GM12878 (cell line): ENCODE results near the gene CAMK2B. TPM values are rescaled to one million over a fixed set of nuclear protein-coding genes. Genes with fewer than 3 reads are reported as not detected.

Experiments used
- ATAC-seq: fragments of 200-7000 bp; cut with Tn5 transposase; 3 replicates; pipeline ENCODE4 v1.9.1; 2020; ENCODE audit warnings: mild to moderate bottlenecking, moderate library complexity
- BruUV-seq: library from RNA; stranded (reverse); fragments of 400-500 nt; replicated peaks from 2 replicates; lab custom pipeline; 2021; lab: Mats Ljungman, UMichigan
- CTCF ChIA-PET: fragments of 300-600 bp; sonication (Branson Sonifier 250); formaldehyde crosslinking; extraction: SDS; loops from one replicate; lab custom pipeline; 2021; ENCODE audit warnings: inconsistent platforms; lab: Yijun Ruan, JAX
- POLR2A ChIA-PET: fragments of 350-600 bp; formaldehyde crosslinking; extraction: SDS; loops from one replicate; lab custom pipeline; 2021; ENCODE audit warnings: inconsistent platforms; lab: Charles Lee
- RAD21 ChIA-PET: fragments of 300-600 bp; sonication (Branson Sonifier 250); formaldehyde crosslinking; loops from one replicate; lab custom pipeline; 2023; ENCODE audit warnings: antibody characterized with exemption; ENCODE audit not compliant: unreplicated experiment; lab: Charles Lee
- SMC1A ChIA-PET: fragments of 300-600 bp; sonication (Branson Sonifier 250); formaldehyde crosslinking; loops from one replicate; lab custom pipeline; 2023; ENCODE audit not compliant: unreplicated experiment, uncharacterized antibody; lab: Charles Lee
- DNase-seq: peaks from one replicate; pipeline ENCODE4 v3.0.0-alpha.2; 2011; ENCODE audit warnings: low read depth, low spot score
- FAIRE-seq: peaks from 3 replicates; lab custom pipeline; 2011; peaks lifted over from hg19 to GRCh38; lab: Jason Lieb, UNC
- H2AFZ ChIP-seq: 2 replicates; pipeline ENCODE4 v1.6.0; 2011; ENCODE audit warnings: low read depth, low read length, control low read depth; ENCODE audit not compliant: control insufficient read depth
- H3K27ac ChIP-seq: 2 replicates; pipeline ENCODE4 v1.5.1; 2011; ENCODE audit warnings: control low read depth; ENCODE audit not compliant: control insufficient read depth, insufficient read depth
- H3K27me3 ChIP-seq, 2 experiments: replicated peaks in 1 of 2; 2 replicates each; pipeline versions ENCODE4 v1.6.0 to v1.6.1; 2011; ENCODE audit warnings: low read length in 1 of 2; ENCODE audit not compliant: control insufficient read depth in 2 of 2, insufficient read depth in 2 of 2
- H3K36me3 ChIP-seq, 2 experiments: 2 replicates each; pipeline ENCODE4 v1.5.1; 2011; ENCODE audit warnings: low read length in 1 of 2; ENCODE audit not compliant: control insufficient read depth in 2 of 2, insufficient read depth in 2 of 2
- H3K4me1 ChIP-seq: 2 replicates; pipeline ENCODE4 v1.6.1; 2011; ENCODE audit warnings: mild to moderate bottlenecking, low read length, moderate library complexity, mixed read lengths; ENCODE audit not compliant: control insufficient read depth, insufficient read depth
- H3K4me2 ChIP-seq: 2 replicates; pipeline ENCODE4 v1.6.0; 2011; ENCODE audit warnings: control low read depth; ENCODE audit not compliant: control insufficient read depth, insufficient read depth
- H3K4me3 ChIP-seq: fragments of 200-600 bp; sonication (generic); 2 replicates; pipeline ENCODE4 v1.5.1; 2016
- H3K79me2 ChIP-seq: 2 replicates; pipeline ENCODE4 v1.6.0; 2011; ENCODE audit warnings: low read length; ENCODE audit not compliant: control insufficient read depth, insufficient read depth
- H3K9ac ChIP-seq: 2 replicates; pipeline ENCODE4 v1.8.0; 2011; ENCODE audit warnings: low read length, control low read depth, mixed read lengths; ENCODE audit not compliant: control insufficient read depth, insufficient read depth
- H3K9me3 ChIP-seq: replicated peaks from 3 replicates; pipeline ENCODE4 v1.5.1; 2011; ENCODE audit warnings: mild to moderate bottlenecking, low read length; ENCODE audit not compliant: control insufficient read depth, insufficient read depth
- H4K20me1 ChIP-seq: 2 replicates; pipeline ENCODE4 v1.6.0; 2011; ENCODE audit not compliant: control insufficient read depth, insufficient read depth
- JUNB ChIP-seq: IDR thresholded peaks from 2 replicates; pipeline ENCODE4 v1.6.1; 2016; ENCODE audit warnings: antibody characterized with exemption, mild to moderate bottlenecking
- KDM1A ChIP-seq: fragments of 200-600 bp; sonication (generic); IDR thresholded peaks from 2 replicates; pipeline ENCODE4 v1.6.1; 2016; ENCODE audit warnings: borderline replicate concordance
- NR2F1 ChIP-seq: fragments of 450-650 bp; conservative IDR thresholded peaks from 2 replicates; pipeline ENCODE4 v1.6.1; 2017; ENCODE audit warnings: mild to moderate bottlenecking
- SUZ12 ChIP-seq: fragments of 200-600 bp; sonication (generic); IDR thresholded peaks from one replicate; pipeline ENCODE4 v1.6.1; 2018; ENCODE audit warnings: antibody characterized with exemption, mild to moderate bottlenecking; ENCODE audit not compliant: unreplicated experiment
- WGBS: methylation state at CpG from one replicate; pipeline ENCODE4 v1.1.6; 2016; ENCODE audit warnings: low lambda C conversion rate; ENCODE audit not compliant: insufficient replicate concordance, insufficient coverage; ENCODE audit errors: missing lambda C conversion rate; 5-methylcytosine and 5-hydroxymethylcytosine counted together
- in situ Hi-C: fragments of 300-500 bp; cut with MboI; formaldehyde crosslinking; loops from 9 replicates; pipeline ENCODE4 v1.14.3; 2018; ENCODE audit warnings: mixed read lengths
- intact Hi-C: fragments of 100-400 bp; cut with micrococcal nuclease; formaldehyde crosslinking; loops from one replicate; pipeline ENCODE4 v1.14.2; 2022; ENCODE audit not compliant: unreplicated experiment
- polyA plus RNA-seq, 11 experiments: library from polyadenylated mRNA; depleted of rRNA in 4 of 11; unstranded in 6 of 11; stranded (reverse) in 5 of 11; fragments of >200 nt; fragmentation: Nextera tagmentation in 4 of 11; fragmentation: Illumina TruSeq in 1 of 11; extraction: Ambion mirVana in 4 of 11; extraction: Trizol in 1 of 11; gene quantifications; 1 replicate in 1 of 11; 2 replicates in 10 of 11; pipeline versions ENCODE4 v1.2.1 to v1.2.3, GENCODE V29; 2011 to 2016; ENCODE audit warnings: inconsistent platforms in 2 of 11, missing spikeins in 2 of 11, low read depth in 1 of 11
- total RNA-seq, 4 experiments: library from RNA; depleted of rRNA in 3 of 4; stranded (reverse); fragments of >200 nt in 3 of 4; fragmentation: Illumina TruSeq in 1 of 4; extraction: Trizol in 1 of 4; gene quantifications; 2 replicates each; pipeline versions ENCODE4 v1.2.1 to v1.2.3, GENCODE V29; 2013 to 2021

CAMK2B gene
- total and polyA plus RNA-seq, 10 of the 15 experiments (the other 5 are each of a cell fraction or from before 2014, with no cell fraction given): 0.06 to 0.23 (median 0.11) TPM; not detected in 5

- in situ Hi-C loops (no loop called here), intact Hi-C loops (no loop called here)
- no peaks in the 10 kb centered on the region for H3K36me3 ChIP-seq
- H3K27me3 ChIP-seq: peaks cover 0 to 2% of the 10 kb centered on the region in 2 experiments; a peak in 3 of 4 replicates
- WGBS: 59% methylated on average over 10 of the region's 10 CpGs
- RAD21 ChIA-PET: no interaction called here
- POLR2A ChIA-PET: no interaction called here
- FAIRE-seq: no peak
- SMC1A ChIA-PET: no interaction called here
- no peak for TF ChIP-seq JUNB
- no peak overlapping the region for H3K9ac ChIP-seq
- no peak overlapping the region for H3K4me3 ChIP-seq
- no peaks in the 10 kb centered on the region for H4K20me1 ChIP-seq
- no peak overlapping the region for H2AFZ ChIP-seq
- ATAC-seq: no peak
- H3K9me3 ChIP-seq: no peaks in the 10 kb centered on the region
- CTCF ChIA-PET: no interaction called here
- DNase-seq: no peak
- no TSS peak for BruUV-seq
- H3K4me2 ChIP-seq: no peak overlapping the region
- H3K27ac ChIP-seq: no peak overlapping the region
- H3K79me2 ChIP-seq: no peaks in the 10 kb centered on the region
- no peaks in the 10 kb centered on the region; the same call in 1 of the 2 replicates for H3K4me1 ChIP-seq
These were observed 15.1 kb downstream of the CAMK2B start for GRCh38 chr7:44310221-44310848.

GRCh38 chr7:44309271-44310091 is 15.9 kb downstream of the CAMK2B start:
- SMC1A ChIA-PET: interaction anchor here (0.6 kb wide), 1 partner anchor 9 kb away, joined by 3 read pairs; no protein-coding TSS in a partner anchor
- H3K27ac ChIP-seq: no peak overlapping the region
- no peaks in the 10 kb centered on the region; the same call in 1 of the 2 replicates for H3K4me1 ChIP-seq
- no peaks in the 10 kb centered on the region for H3K36me3 ChIP-seq
- no peaks in the 10 kb centered on the region for H4K20me1 ChIP-seq
- FAIRE-seq (no peak), DNase-seq (no peak), ATAC-seq (peak; percentile 54)
- no peak overlapping the region; the same call in 1 of the 2 replicates for H2AFZ ChIP-seq
- H3K9ac ChIP-seq: no peak overlapping the region
- intact Hi-C loops (no loop called here), in situ Hi-C loops (no loop called here)
- no TSS peak for BruUV-seq
- peaks cover 0 to 2% of the 10 kb centered on the region in 2 experiments; a peak in 3 of 4 replicates for H3K27me3 ChIP-seq
- H3K4me2 ChIP-seq: no peak overlapping the region
- no peak overlapping the region for H3K4me3 ChIP-seq
- POLR2A ChIA-PET: interaction anchor here (1.1 kb wide), 1 partner anchor 50 kb away, joined by 9 read pairs; no protein-coding TSS in a partner anchor
- CTCF ChIA-PET: no interaction called here
- WGBS: 25% methylated on average over 73 of the region's 73 CpGs
- TF ChIP-seq NR2F1: no peak
- no peak for TF ChIP-seq KDM1A
- peak; percentile 41 for TF ChIP-seq SUZ12
- H3K9me3 ChIP-seq: no peaks in the 10 kb centered on the region
- RAD21 ChIA-PET: no interaction called here
- H3K79me2 ChIP-seq: no peaks in the 10 kb centered on the region
